Cardiac muscle cell (in vitro differentiated cells and primary cell): ENCODE measurements around the gene ZNF69. TPM values are rescaled to one million over a fixed set of nuclear protein-coding genes. Genes with fewer than 3 reads are reported as not detected.
"Not testable (repeated sequence)": the region's sequence is repeated elsewhere in the genome, so short reads cannot be mapped to it uniquely, and the experiment has no call there.

Experiments used
- DNase-seq, 2 donors: peaks; one replicate each; pipeline versions ENCODE4 v3.0.0 to v3.0.0-alpha.2; 2010 to 2017; ENCODE audit warnings: low read depth in 1 of 2, low spot score in 1 of 2
- H3K27ac ChIP-seq: fragments of 200-600 bp; sonication (generic); 2 replicates; pipeline ENCODE4 v1.5.1; 2016
- H3K27me3 ChIP-seq: fragments of 200-600 bp; sonication (generic); 2 replicates; pipeline ENCODE4 v1.6.0; 2016; ENCODE audit warnings: control low read depth
- H3K36me3 ChIP-seq: fragments of 200-600 bp; sonication (generic); 2 replicates; pipeline ENCODE4 v1.5.1; 2016; ENCODE audit warnings: control low read depth
- H3K4me1 ChIP-seq: fragments of 200-600 bp; sonication (generic); 2 replicates; pipeline ENCODE4 v1.8.1; 2017; ENCODE audit warnings: low read depth, mild to moderate bottlenecking, mixed run types
- H3K4me3 ChIP-seq: fragments of 200-600 bp; sonication (generic); 2 replicates; pipeline ENCODE4 v1.5.1; 2016; ENCODE audit warnings: mild to moderate bottlenecking
- H3K9me3 ChIP-seq: fragments of 200-600 bp; sonication (generic); 2 replicates; pipeline ENCODE4 v1.5.1; 2017; ENCODE audit warnings: low read depth, mild to moderate bottlenecking, control low read depth
- CTCF ChIP-seq: IDR thresholded peaks from 2 replicates; pipeline ENCODE4 v1.5.1; 2012; ENCODE audit warnings: low read depth, mild to moderate bottlenecking, low read length
- polyA plus RNA-seq: library from polyadenylated mRNA; unstranded; fragments of >200 nt; fragmentation: Nextera tagmentation; extraction: Ambion mirVana; gene quantifications from 2 replicates; pipeline ENCODE4 v1.2.1, GENCODE V29; 2016
- total RNA-seq: library from RNA; depleted of rRNA; stranded (reverse); fragments of >200 nt; gene quantifications from 2 replicates; pipeline ENCODE4 v1.2.3, GENCODE V29; 2016

ZNF69 gene
- total and polyA plus RNA-seq, 2 experiments from 2014 or later: 13.6 to 19.2 TPM

DNA sequence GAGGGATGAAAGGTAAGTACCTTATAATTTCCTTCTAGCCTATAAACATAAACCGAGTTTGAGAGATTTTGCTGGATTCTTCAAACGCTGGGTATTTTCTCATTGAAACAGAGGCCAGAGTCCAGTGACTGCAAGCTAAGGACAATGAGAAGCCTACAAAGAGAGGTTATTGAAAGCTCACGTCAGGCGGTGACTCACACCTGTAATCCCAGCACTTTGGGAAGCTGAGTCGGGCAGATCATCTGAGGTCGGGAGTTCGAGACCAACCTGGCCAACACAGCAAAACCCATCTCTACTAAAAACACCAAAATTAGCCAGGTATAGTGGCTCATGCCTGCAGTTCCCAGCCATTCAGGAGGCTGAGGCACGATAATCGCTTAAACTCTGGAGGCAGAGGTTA, 15.0 kb upstream of the ZNF69 start:
- H3K9me3 ChIP-seq: no peaks in the 10 kb centered on the region
- no peak for DNase-seq
- no peak overlapping the region for H3K4me3 ChIP-seq
- no peak for TF ChIP-seq CTCF
- H3K27ac ChIP-seq: no peak overlapping the region
- H3K4me1 ChIP-seq: no peaks in the 10 kb centered on the region
- H3K27me3 ChIP-seq: no peaks in the 10 kb centered on the region
- H3K36me3 ChIP-seq: no peaks in the 10 kb centered on the region

DNA sequence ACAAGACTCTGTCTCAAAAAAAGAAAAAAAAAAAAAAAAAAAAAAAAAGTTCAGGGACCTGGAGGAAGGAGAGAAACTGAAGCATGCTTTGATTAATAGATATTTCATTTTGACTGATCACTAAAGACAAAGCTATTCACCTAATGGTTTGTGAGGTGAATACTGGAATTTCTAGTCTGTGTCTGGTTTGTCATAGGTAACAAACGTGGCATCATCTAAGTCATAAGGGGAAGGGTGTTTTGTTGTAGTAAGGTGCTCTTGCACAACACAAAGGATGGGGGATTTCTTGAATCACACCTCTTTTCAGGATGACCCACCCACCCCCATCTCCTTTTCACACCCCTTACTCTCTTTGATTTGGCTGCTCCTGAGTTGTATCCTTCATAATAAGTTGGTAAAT, 13.8 kb upstream of the ZNF69 start:
- TF ChIP-seq CTCF: no peak
- Histone ChIP-seq H3K36me3 (no peaks in the 10 kb centered on the region), H3K4me1 (no peaks in the 10 kb centered on the region), H3K27me3 (no peaks in the 10 kb centered on the region), H3K9me3 (no peaks in the 10 kb centered on the region), H3K27ac (no peak overlapping the region), H3K4me3 (no peak overlapping the region)
- DNase-seq: no peak

DNA sequence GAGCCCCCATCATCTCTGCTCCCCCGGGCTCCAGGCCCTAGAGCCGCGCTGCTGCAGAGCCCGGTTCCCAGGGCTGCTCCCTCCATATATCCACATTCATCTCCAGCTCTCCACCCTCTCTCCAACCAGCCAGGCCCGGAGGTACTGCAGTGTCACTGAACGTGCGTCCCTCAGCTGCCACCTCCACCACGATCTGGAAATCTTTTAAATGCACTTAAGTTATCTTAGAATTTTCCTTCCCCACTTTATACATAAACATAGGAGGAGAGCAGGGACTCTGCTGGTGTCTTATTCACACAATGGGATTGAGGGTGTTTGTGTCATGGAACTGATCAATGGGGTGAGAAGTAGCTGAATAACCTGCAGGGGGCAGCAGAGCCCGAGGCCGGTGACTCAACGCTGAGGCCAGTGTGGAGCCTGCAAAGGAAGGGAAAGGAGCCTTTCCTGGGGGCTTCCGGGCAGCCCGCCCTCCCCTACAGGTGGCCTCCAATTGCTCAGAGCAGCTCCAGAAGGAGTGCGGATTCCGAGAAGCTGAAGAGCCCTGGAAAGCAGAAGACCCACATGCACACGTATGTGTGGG, 7.8 kb upstream of the ZNF69 start:
- not testable (repeated sequence) for H3K36me3 ChIP-seq, H3K4me3 ChIP-seq, H3K9me3 ChIP-seq, H3K4me1 ChIP-seq, H3K27ac ChIP-seq, H3K27me3 ChIP-seq
- DNase-seq: peak; percentile 21 to 30
- TF ChIP-seq CTCF: peak; percentile 34

GRCh38 chr19:11880598-11880997, 7.0 kb upstream of the ZNF69 start:
- Histone ChIP-seq H3K9me3 (no peaks in the 10 kb centered on the region), H3K4me1 (no peaks in the 10 kb centered on the region), H3K27ac (no peak overlapping the region), H3K36me3 (no peaks in the 10 kb centered on the region), H3K4me3 (no peak overlapping the region), H3K27me3 (no peaks in the 10 kb centered on the region)
- no peak for TF ChIP-seq CTCF
- DNase-seq: no peak

DNA sequence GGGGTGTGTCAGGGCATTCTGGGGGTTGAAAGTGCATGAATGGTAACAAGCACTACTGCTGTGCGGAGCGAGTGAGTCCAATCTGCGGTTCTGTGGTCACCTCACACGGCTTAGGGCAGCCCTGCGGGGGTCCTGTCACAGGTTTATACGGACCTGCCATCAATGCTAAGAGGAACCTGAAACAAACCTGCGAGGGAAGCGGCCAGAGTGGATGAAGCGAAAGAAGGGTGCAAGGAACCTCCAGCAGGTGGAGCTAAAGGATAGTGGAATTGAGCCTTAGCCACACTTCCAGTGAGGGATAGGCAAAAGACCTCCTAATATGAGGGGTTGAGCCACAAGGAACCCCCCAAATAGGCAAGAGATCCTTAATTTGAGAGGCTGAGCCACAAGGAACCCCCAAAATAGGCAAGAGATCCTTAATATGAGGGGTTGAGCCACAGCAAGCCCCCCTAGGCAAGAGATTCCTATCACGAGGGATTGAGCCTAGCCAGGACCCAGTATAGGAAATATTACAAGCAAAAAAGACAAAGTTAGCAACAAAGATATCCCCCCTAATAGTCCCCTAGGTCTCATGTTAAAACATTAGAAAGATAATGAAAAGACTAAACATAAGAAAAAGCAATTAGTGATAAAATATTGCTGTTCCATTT, 6.3 kb upstream of the ZNF69 start:
- no peaks in the 10 kb centered on the region for H3K36me3 ChIP-seq
- H3K27me3 ChIP-seq: no peaks in the 10 kb centered on the region
- H3K4me1 ChIP-seq: no peaks in the 10 kb centered on the region
- peak; percentile 71 to 82 for DNase-seq
- no peaks in the 10 kb centered on the region for H3K9me3 ChIP-seq
- peak; percentile 80 for TF ChIP-seq CTCF
- no peak overlapping the region for H3K27ac ChIP-seq
- no peak overlapping the region for H3K4me3 ChIP-seq
